HG03558 (cell line): ENCODE results near the gene ANKMY1.
"Not testable (repeated sequence)": the region's sequence is repeated elsewhere in the genome, so short reads cannot be mapped to it uniquely, and the experiment has no call there.

Experiments used
- ATAC-seq: cut with Tn5 transposase; IDR thresholded peaks from one replicate; pipeline ENCODE4 v1.9.1; 2021; ENCODE audit warnings: moderate number of reproducible peaks; ENCODE audit not compliant: unreplicated experiment; ENCODE audit errors: extremely low read depth

ANKMY1 gene

DNA sequence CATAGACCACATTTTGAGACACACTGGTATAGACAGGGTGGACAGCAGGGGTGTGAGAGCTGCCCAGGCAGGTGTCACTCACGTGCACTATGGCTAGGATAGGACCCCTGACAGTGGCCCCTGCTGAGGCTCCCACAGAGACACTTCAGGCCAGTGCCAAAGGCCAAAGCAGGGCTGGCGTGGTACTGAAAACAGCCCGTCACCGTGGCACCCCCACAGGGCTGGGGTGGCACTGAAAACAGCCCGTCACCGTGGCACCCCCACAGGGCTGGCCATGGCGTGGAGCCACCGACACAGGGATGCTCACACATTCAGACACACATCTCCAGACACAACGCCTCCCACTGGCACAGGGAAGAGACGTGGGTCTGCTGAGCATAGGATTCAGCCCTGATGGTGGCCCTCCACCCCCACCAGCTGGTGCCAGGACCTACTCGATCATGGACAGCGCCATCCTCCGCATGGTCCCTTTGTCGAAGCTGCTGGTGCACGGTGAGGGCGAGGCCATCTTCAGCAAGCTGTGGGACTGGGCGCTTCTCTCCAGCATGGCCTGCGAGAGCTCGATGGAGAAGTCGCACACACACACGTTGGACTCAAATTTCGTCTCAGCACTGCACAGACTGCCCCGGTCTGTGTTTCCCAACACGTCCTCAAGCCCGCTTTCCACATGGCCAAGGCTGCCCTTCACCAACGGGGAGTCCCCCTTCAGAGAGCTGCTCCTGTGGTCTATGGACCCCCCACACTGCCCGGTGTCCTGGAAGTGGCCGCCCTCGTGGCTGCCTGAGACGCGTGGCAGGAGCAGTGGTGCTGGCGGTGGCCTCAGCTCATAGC lies 34.1 kb downstream of the ANKMY1 start:
- no peak for ATAC-seq

- ATAC-seq = no peak
Observed at GRCh38 chr2:240522406-240522805, 35.4 kb downstream of the ANKMY1 start.

- ATAC-seq = not testable (repeated sequence)
Observed at GRCh38 chr2:240521885-240522284, 35.9 kb downstream of the ANKMY1 start.

GRCh38 chr2:240520974-240521350 lies 36.8 kb downstream of the ANKMY1 start:
- ATAC-seq = no peak

GRCh38 chr2:240520130-240520973 lies 37.4 kb downstream of the ANKMY1 start:
- ATAC-seq = no peak

- ATAC-seq = no peak
Observed at GRCh38 chr2:240519396-240520129, 38.2 kb downstream of the ANKMY1 start.

GRCh38 chr2:240518981-240519380 lies 38.8 kb downstream of the ANKMY1 start:
- ATAC-seq = no peak

- ATAC-seq = no peak
Observed at GRCh38 chr2:240517342-240517741, 40.4 kb downstream of the ANKMY1 start.

DNA sequence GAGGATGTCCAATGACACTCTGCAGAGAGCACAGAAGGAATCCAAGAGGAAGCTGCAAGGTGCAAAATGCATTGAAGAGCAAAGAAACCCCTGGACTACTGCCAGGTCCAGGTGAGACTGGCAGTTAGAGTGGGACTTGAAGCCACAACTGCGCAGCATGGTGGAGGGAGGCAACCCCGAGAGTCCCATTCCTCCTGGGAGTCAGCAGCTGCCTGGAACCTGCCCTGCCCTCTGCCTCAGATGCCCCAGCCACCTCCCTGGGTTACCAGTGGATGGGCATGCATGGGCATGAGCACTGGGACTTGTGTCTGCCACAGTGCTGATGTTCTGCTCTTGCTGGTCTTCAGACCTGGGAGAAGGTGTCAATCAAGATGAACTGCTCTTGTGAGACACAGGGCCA lies 43.2 kb downstream of the ANKMY1 start:
- no peak for ATAC-seq

GRCh38 chr2:240513549-240514287 lies 44.1 kb downstream of the ANKMY1 start:
- ATAC-seq = peak; percentile 85

GRCh38 chr2:240512666-240513535 lies 44.9 kb downstream of the ANKMY1 start:
- no peak for ATAC-seq

DNA sequence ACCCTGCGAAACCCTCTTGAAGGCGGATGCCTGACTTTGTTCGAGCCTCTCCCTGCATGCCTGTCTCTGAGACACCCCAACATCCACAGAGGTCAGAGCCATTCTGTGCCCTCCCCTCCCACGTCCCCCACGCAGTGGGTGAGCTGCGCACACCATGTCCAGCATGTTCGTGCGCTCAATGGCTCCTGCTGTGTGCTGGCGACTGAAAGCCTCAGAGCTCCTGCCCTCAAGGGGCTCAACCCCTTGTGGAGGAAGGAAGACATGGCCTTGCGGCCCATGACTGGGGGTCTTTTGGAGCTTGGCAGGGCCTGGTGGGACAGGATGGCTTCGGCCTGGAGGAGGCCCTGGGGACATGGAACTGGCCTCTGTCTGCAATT lies 45.7 kb downstream of the ANKMY1 start:
- ATAC-seq = no peak

GRCh38 chr2:240511351-240512108 lies 46.3 kb downstream of the ANKMY1 start:
- no peak for ATAC-seq

DNA sequence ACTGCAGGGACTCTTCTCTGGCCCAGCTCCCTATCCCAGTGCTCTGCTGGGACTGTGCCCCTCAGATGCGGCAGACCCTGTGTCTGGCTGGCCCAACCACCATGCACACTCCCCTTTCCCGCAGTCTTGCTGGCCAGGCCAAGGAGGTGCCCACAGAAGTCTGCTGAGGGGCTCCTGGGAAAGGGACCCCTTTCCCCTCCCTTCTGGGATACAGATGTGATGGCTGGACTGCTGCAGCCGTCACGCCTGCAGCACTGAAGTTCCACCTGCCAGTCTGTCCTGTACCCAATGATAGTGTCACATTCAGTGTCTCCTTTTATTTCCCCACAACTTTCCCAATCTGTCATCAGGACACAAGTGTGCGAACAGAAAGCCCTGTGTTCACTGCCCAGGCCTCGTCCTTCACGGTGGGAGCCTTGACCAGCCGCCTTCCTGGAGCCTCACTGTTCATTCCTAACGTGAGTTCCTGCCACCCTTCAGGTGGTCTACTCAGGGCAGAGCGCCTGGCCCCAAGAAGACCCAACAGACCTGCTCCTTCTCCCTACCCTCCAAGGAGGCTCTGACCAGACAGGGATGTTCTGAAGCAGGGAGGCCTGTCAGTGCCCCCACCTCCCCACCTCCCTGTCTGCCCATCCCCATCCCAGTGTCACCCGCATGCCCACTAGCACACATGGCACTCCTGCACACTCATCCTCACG lies 47.1 kb downstream of the ANKMY1 start:
- no peak for ATAC-seq

GRCh38 chr2:240509667-240510512 lies 47.9 kb downstream of the ANKMY1 start:
- no peak for ATAC-seq

DNA sequence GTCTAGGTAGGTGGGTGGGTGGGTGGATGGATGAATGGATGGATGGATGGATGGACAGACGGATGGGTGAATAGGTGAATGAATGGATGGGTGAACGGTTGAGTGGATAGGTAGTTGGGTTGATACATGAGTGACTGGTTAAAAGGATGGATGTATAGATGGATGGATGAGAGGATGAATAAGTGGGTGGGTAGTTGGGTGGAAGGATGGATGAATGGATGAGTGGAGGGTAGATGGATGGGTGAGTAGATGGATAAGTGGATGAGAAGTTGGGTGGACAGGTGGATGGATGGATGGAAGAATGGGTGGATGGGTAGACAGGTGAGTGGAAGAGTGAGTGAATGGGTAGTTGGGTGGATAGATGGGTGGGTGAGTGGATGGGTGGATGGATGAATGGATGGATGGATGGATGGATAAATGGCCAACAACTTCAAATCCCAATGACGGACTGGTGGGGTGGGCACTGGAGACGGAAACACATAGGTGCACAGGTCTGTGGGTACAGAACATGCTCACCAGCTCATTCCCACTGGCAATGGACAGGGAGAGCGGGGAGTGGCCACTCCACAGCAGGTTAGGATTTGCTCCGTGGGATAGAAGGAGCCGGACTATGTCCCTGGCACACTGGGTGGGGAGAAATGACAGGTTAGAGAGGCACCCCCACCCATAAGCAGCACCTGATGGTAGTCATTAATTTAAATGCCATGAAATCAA lies 48.8 kb downstream of the ANKMY1 start:
- no peak for ATAC-seq
